H9 (cell line): Measurements from ENCODE around the gene RB1. TPM values are rescaled to one million over a fixed set of nuclear protein-coding genes. Genes with fewer than 3 reads are reported as not detected.

Experiments
- DNase-seq: peaks from one replicate; pipeline ENCODE4 v3.0.0-alpha.2; 2017
- H2AFZ ChIP-seq: one replicate; pipeline ENCODE4 v1.6.1; 2013; ENCODE audit warnings: mild to moderate bottlenecking, low read length, control low read depth, moderate library complexity
- H2AK5ac ChIP-seq: 2 replicates; pipeline ENCODE4 v1.6.1; 2013; ENCODE audit warnings: low read length, control low read depth, mixed read lengths; ENCODE audit not compliant: insufficient read length
- H2BK120ac ChIP-seq: one replicate; pipeline ENCODE4 v1.6.1; 2013; ENCODE audit warnings: low read depth, mild to moderate bottlenecking, low read length, control low read depth, inconsistent platforms; ENCODE audit not compliant: poor library complexity, severe bottlenecking
- H2BK12ac ChIP-seq: 2 replicates; pipeline ENCODE4 v1.6.1; 2013; ENCODE audit warnings: low read length, control low read depth, mixed read lengths, low read depth; ENCODE audit not compliant: insufficient read length
- H2BK15ac ChIP-seq: 2 replicates; pipeline ENCODE4 v1.6.1; 2013; ENCODE audit warnings: low read depth, low read length, control low read depth
- H2BK20ac ChIP-seq: one replicate; pipeline ENCODE4 v1.6.1; 2013; ENCODE audit warnings: low read depth, mild to moderate bottlenecking, low read length, control low read depth, inconsistent platforms; ENCODE audit not compliant: poor library complexity, severe bottlenecking
- H2BK5ac ChIP-seq: 2 replicates; pipeline ENCODE4 v1.6.1; 2013; ENCODE audit warnings: low read length, control low read depth, mixed read lengths; ENCODE audit not compliant: insufficient read length
- H3K14ac ChIP-seq: 2 replicates; pipeline ENCODE4 v1.6.1; 2013; ENCODE audit warnings: low read length, control low read depth; ENCODE audit not compliant: insufficient read depth
- H3K18ac ChIP-seq: 2 replicates; pipeline ENCODE4 v1.6.1; 2013; ENCODE audit warnings: low read depth, mild to moderate bottlenecking, mixed read lengths, low read length, control low read depth; ENCODE audit not compliant: insufficient read length
- H3K23ac ChIP-seq: 2 replicates; pipeline ENCODE4 v1.6.1; 2013; ENCODE audit warnings: low read length, control low read depth, mixed read lengths, low read depth; ENCODE audit not compliant: insufficient read length
- H3K23me2 ChIP-seq: 2 replicates; pipeline ENCODE4 v1.6.1; 2013; ENCODE audit warnings: low read depth, mild to moderate bottlenecking, mixed read lengths, low read length, control low read depth; ENCODE audit not compliant: insufficient read length, poor library complexity, severe bottlenecking
- H3K27ac ChIP-seq: 2 replicates; pipeline ENCODE4 v1.5.1; 2013; ENCODE audit warnings: low read length, control low read depth, mixed read lengths, low read depth; ENCODE audit not compliant: insufficient read length
- H3K27me3 ChIP-seq: 2 replicates; pipeline ENCODE4 v1.6.1; 2013; ENCODE audit warnings: low read length, control low read depth, inconsistent platforms; ENCODE audit not compliant: insufficient read depth
- H3K4ac ChIP-seq: 2 replicates; pipeline ENCODE4 v1.6.1; 2013; ENCODE audit warnings: low read depth, mild to moderate bottlenecking, control low read depth, inconsistent platforms, low read length, moderate library complexity
- H3K4me1 ChIP-seq: 2 replicates; pipeline ENCODE4 v1.6.1; 2013; ENCODE audit warnings: low read length, control low read depth, inconsistent platforms; ENCODE audit not compliant: insufficient read depth
- H3K4me2 ChIP-seq: 2 replicates; pipeline ENCODE4 v1.6.1; 2013; ENCODE audit warnings: low read length, control low read depth, mixed read lengths; ENCODE audit not compliant: insufficient read length, insufficient read depth
- H3K56ac ChIP-seq: 2 replicates; pipeline ENCODE4 v1.6.1; 2013; ENCODE audit warnings: low read depth, mild to moderate bottlenecking, mixed read lengths, low read length, control low read depth; ENCODE audit not compliant: insufficient read length
- H3K79me1 ChIP-seq: 2 replicates; pipeline ENCODE4 v1.6.1; 2013; ENCODE audit warnings: low read depth, mild to moderate bottlenecking, moderate library complexity, low read length, control low read depth, inconsistent platforms; ENCODE audit not compliant: insufficient read depth, poor library complexity, severe bottlenecking
- H3K79me2 ChIP-seq: 2 replicates; pipeline ENCODE4 v1.6.1; 2013; ENCODE audit warnings: low read length, control low read depth, inconsistent platforms; ENCODE audit not compliant: insufficient read depth
- H3K9ac ChIP-seq: 2 replicates; pipeline ENCODE4 v1.6.1; 2013; ENCODE audit warnings: low read length, control low read depth, mixed read lengths; ENCODE audit not compliant: insufficient read length; ENCODE audit errors: extremely low read depth
- H3K9me3 ChIP-seq: one replicate; pipeline ENCODE4 v1.6.1; 2013; ENCODE audit warnings: low read depth, low read length, inconsistent platforms; ENCODE audit not compliant: control insufficient read depth
- H3T11ph ChIP-seq: one replicate; pipeline ENCODE4 v1.6.1; 2013; ENCODE audit warnings: mild to moderate bottlenecking, low read length, control low read depth, inconsistent platforms
- H4K20me1 ChIP-seq: one replicate; pipeline ENCODE4 v1.6.1; 2013; ENCODE audit not compliant: control insufficient read depth, insufficient read length, insufficient read depth
- H4K5ac ChIP-seq: 2 replicates; pipeline ENCODE4 v1.6.1; 2013; ENCODE audit warnings: low read depth, mild to moderate bottlenecking, mixed read lengths, low read length, control low read depth; ENCODE audit not compliant: insufficient read length
- H4K8ac ChIP-seq: replicated peaks from 2 replicates; pipeline ENCODE4 v1.6.1; 2013; ENCODE audit warnings: low read length, control low read depth, mixed read lengths, low read depth; ENCODE audit not compliant: insufficient read length
- H4K91ac ChIP-seq: 2 replicates; pipeline ENCODE4 v1.6.1; 2013; ENCODE audit warnings: low read depth, mild to moderate bottlenecking, moderate library complexity, mixed read lengths, low read length, control low read depth; ENCODE audit not compliant: insufficient read length
- H3K27ac Mint-ChIP-seq, 3 experiments: 2 replicates in 2 of 3; 3 replicates in 1 of 3; pipeline ENCODE4 v1.8.0; 2020 to 2021; ENCODE audit warnings: mixed read lengths in 3 of 3, mild to moderate bottlenecking in 1 of 3, moderate library complexity in 1 of 3
- H3K27me3 Mint-ChIP-seq: 2 replicates; pipeline ENCODE4 v1.8.0; 2021; ENCODE audit warnings: low read depth, mild to moderate bottlenecking, moderate library complexity, mixed read lengths
- H3K36me3 Mint-ChIP-seq, 3 experiments: 2 replicates in 2 of 3; 3 replicates in 1 of 3; pipeline ENCODE4 v1.8.0; 2020 to 2021; ENCODE audit warnings: low read depth in 3 of 3, mixed read lengths in 3 of 3; ENCODE audit not compliant: insufficient read depth in 1 of 3
- H3K4me1 Mint-ChIP-seq, 2 experiments: 2 replicates each; pipeline ENCODE4 v1.8.0; 2020; ENCODE audit warnings: mixed read lengths in 2 of 2
- H3K4me3 Mint-ChIP-seq, 2 experiments: 2 replicates in 1 of 2; 3 replicates in 1 of 2; pipeline ENCODE4 v1.8.0; 2020 to 2021; ENCODE audit warnings: mild to moderate bottlenecking in 2 of 2, mixed read lengths in 2 of 2, moderate library complexity in 1 of 2
- H3K9me3 Mint-ChIP-seq, 2 experiments: 2 replicates in 1 of 2; 3 replicates in 1 of 2; pipeline ENCODE4 v1.8.0; 2020; ENCODE audit warnings: mild to moderate bottlenecking in 2 of 2, mixed read lengths in 2 of 2, moderate library complexity in 1 of 2
- CTCF ChIP-seq: fragments of 200-600 bp; sonication (generic); conservative IDR thresholded peaks from 3 replicates; pipeline ENCODE4 v1.8.0; 2021; ENCODE audit warnings: antibody characterized with exemption, mild to moderate bottlenecking
- WGBS: extraction: QIAGEN DNeasy Blood & Tissue Kit; methylation state at CpG from one replicate; pipeline ENCODE4 v1.1.7; 2013; ENCODE audit warnings: missing lambda C conversion rate, low lambda C conversion rate, mixed read lengths; ENCODE audit not compliant: insufficient read length; ENCODE audit errors: extremely low coverage; 5-methylcytosine and 5-hydroxymethylcytosine counted together
- total RNA-seq: library from RNA; stranded (reverse); gene quantifications from 2 replicates; pipeline ENCODE4 v1.2.1, GENCODE V29; 2021

Gene RB1
- total RNA-seq, 1 experiment from 2014 or later, result 20.5 TPM

DNA sequence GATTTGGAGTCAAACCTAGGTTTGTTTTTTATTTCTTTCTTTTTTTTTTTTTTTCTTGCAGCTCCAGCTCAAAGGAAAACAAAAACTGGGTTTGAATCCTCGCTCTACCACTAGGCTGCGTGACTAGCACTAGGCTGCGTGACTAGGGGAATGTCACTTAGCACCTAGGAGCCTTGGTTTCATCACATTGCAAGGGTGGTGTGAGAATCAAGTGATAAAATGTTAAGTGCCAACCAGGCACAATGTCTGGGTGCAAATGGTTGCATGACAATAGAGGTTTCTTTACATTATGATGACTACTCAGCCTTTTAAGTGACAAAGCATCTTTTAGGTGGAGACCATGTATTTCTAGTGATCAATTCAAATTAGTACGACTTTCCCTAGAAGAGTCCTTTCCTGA, 201.5 kb downstream of the RB1 start:
- H4K91ac ChIP-seq, result no peak overlapping the region
- H3K4ac ChIP-seq, result no peak overlapping the region
- H3K27me3 ChIP-seq, result no peaks in the 10 kb centered on the region
- no CpG with 5 or more reads among the region's 4 CpGs for WGBS
- H3K4me2 ChIP-seq, result no peak overlapping the region
- H3K27me3 Mint-ChIP-seq, result no peaks in the 10 kb centered on the region
- H3T11ph ChIP-seq, result no peak overlapping the region
- no peaks in the 10 kb centered on the region for H3K9me3 ChIP-seq
- H3K27ac Mint-ChIP-seq, result peak overlapping the region; percentile 39 to 76 (median 76); a peak in 3 of 7 replicates
- H3K23ac ChIP-seq, result no peak overlapping the region
- peaks cover 2% of the 10 kb centered on the region; the same call in 1 of the 2 replicates for H3K4me1 ChIP-seq
- no peaks in the 10 kb centered on the region for H3K79me2 ChIP-seq
- H3K23me2 ChIP-seq, result no peaks in the 10 kb centered on the region
- no peak overlapping the region for H3K27ac ChIP-seq
- no peak overlapping the region for H3K4me3 Mint-ChIP-seq
- H3K9me3 Mint-ChIP-seq, result no peaks in the 10 kb centered on the region
- H3K9ac ChIP-seq, result no peak overlapping the region
- peaks cover 0 to 10% (median 0%) of the 10 kb centered on the region in 3 experiments; a peak in 2 of 7 replicates for H3K36me3 Mint-ChIP-seq
- no peak; the same call in 1 of the 3 replicates for TF ChIP-seq CTCF
- no peak overlapping the region for H2AK5ac ChIP-seq
- no peak overlapping the region for H2BK120ac ChIP-seq
- no peak overlapping the region for H4K5ac ChIP-seq
- no peak overlapping the region for H2BK5ac ChIP-seq
- H3K56ac ChIP-seq, result no peak overlapping the region
- H2BK15ac ChIP-seq, result no peak overlapping the region
- no peak overlapping the region for H3K14ac ChIP-seq
- H3K18ac ChIP-seq, result no peak overlapping the region
- H2BK20ac ChIP-seq, result no peak overlapping the region
- no peak overlapping the region for H2BK12ac ChIP-seq
- H4K20me1 ChIP-seq, result no peaks in the 10 kb centered on the region
- H4K8ac ChIP-seq, result no peak overlapping the region
- peaks cover 12% of the 10 kb centered on the region in 2 experiments for H3K4me1 Mint-ChIP-seq
- H3K79me1 ChIP-seq, result no peaks in the 10 kb centered on the region
- no peak for DNase-seq
- H2AFZ ChIP-seq, result no peak overlapping the region
